ENCODE data around the gene LDB1.

- no peak for TF ChIP-seq CTCF (IDR thresholded peaks at IDR 0.05)
- TF ChIP-seq POLR2AphosphoS5 (IDR thresholded peaks at IDR 0.05): no peak
These were observed 39.7 kb upstream of the LDB1 start for GRCh38 chr10:102159831-102160230.
